Activated CD4-positive, alpha-beta T cell treated with anti-CD3 and anti-CD28 coated beads, Interleukin-2, amount 10 ng/mL, durations not matched to agents 24 days and 14 days (primary cell): ENCODE results near the gene GSK3A. TPM values are rescaled to one million over a fixed set of nuclear protein-coding genes. Genes with fewer than 3 reads are reported as not detected.
A peak's percentile ranks its signal among the peaks of the same experiment; 100 is the strongest.

Experiments
- DNase-seq: peaks from one replicate; pipeline ENCODE4 v3.0.0; 2022
- H3K27ac Mint-ChIP-seq: one replicate; pipeline ENCODE4 v1.8.0; 2022; ENCODE audit warnings: mild to moderate bottlenecking, mixed read lengths
- H3K27me3 Mint-ChIP-seq: one replicate; pipeline ENCODE4 v1.8.0; 2022; ENCODE audit warnings: mixed read lengths
- H3K36me3 Mint-ChIP-seq: one replicate; pipeline ENCODE4 v1.8.0; 2022; ENCODE audit warnings: low read depth, mild to moderate bottlenecking, mixed read lengths
- H3K4me1 Mint-ChIP-seq: one replicate; pipeline ENCODE4 v1.8.0; 2021; ENCODE audit warnings: mixed read lengths
- H3K4me3 Mint-ChIP-seq: one replicate; pipeline ENCODE4 v1.8.0; 2022; ENCODE audit warnings: mild to moderate bottlenecking, moderate library complexity, mixed read lengths
- H3K9me3 Mint-ChIP-seq: one replicate; pipeline ENCODE4 v1.8.0; 2021; ENCODE audit warnings: mixed read lengths
- intact Hi-C: fragments of 100-400 bp; cut with micrococcal nuclease; formaldehyde crosslinking; loops from one replicate; pipeline ENCODE4 v1.15.1; 2023
- total RNA-seq: library from RNA; stranded (reverse); gene quantifications from 2 replicates; pipeline ENCODE4 v1.2.3, GENCODE V29; 2022

GSK3A gene
- total RNA-seq, 1 donor from 2014 or later, result 52.6 TPM

GRCh38 chr19:42196011-42197001, 46.1 kb downstream of the GSK3A start:
- H3K36me3 Mint-ChIP-seq, result peaks cover 47% of the 10 kb centered on the region
- peak overlapping the region; percentile 34 for H3K27ac Mint-ChIP-seq
- no peak for DNase-seq
- no peak overlapping the region for H3K4me3 Mint-ChIP-seq
- H3K9me3 Mint-ChIP-seq, result peaks cover 7% of the 10 kb centered on the region
- H3K27me3 Mint-ChIP-seq, result no peaks in the 10 kb centered on the region
- peaks cover 60% of the 10 kb centered on the region for H3K4me1 Mint-ChIP-seq
- intact Hi-C loops, result no loop called here

- Mint-ChIP-seq H3K9me3 (peaks cover 7% of the 10 kb centered on the region), H3K4me1 (peaks cover 43% of the 10 kb centered on the region), H3K36me3 (peaks cover 36% of the 10 kb centered on the region), H3K27ac (no peak overlapping the region), H3K27me3 (no peaks in the 10 kb centered on the region), H3K4me3 (no peak overlapping the region)
- DNase-seq, result no peak
- intact Hi-C loops, result no loop called here
Observed at GRCh38 chr19:42193706-42194105, 48.7 kb downstream of the GSK3A start.

- DNase-seq, result no peak
- H3K4me3 Mint-ChIP-seq, result no peak overlapping the region
- peaks cover 7% of the 10 kb centered on the region for H3K9me3 Mint-ChIP-seq
- H3K36me3 Mint-ChIP-seq, result peaks cover 33% of the 10 kb centered on the region
- no peaks in the 10 kb centered on the region for H3K27me3 Mint-ChIP-seq
- no peak overlapping the region for H3K27ac Mint-ChIP-seq
- intact Hi-C loops, result no loop called here
- peaks cover 41% of the 10 kb centered on the region for H3K4me1 Mint-ChIP-seq
Observed at GRCh38 chr19:42193294-42193693, 49.1 kb downstream of the GSK3A start.

GRCh38 chr19:42191855-42192254, 50.5 kb downstream of the GSK3A start:
- no peak for DNase-seq

GRCh38 chr19:42191330-42191729, 51.1 kb downstream of the GSK3A start:
- no peak for DNase-seq
- peaks cover 7% of the 10 kb centered on the region for H3K9me3 Mint-ChIP-seq
- H3K4me3 Mint-ChIP-seq, result no peak overlapping the region
- peaks cover 21% of the 10 kb centered on the region for H3K36me3 Mint-ChIP-seq
- intact Hi-C loops, result no loop called here
- no peaks in the 10 kb centered on the region for H3K27me3 Mint-ChIP-seq
- H3K27ac Mint-ChIP-seq, result peak overlapping the region; percentile 46
- H3K4me1 Mint-ChIP-seq, result peaks cover 36% of the 10 kb centered on the region

More at GRCh38 chr19:42191855-42192254, 50.5 kb downstream of the GSK3A start:
- Mint-ChIP-seq H3K27me3 (no peaks in the 10 kb centered on the region), H3K36me3 (peaks cover 26% of the 10 kb centered on the region), H3K9me3 (peaks cover 7% of the 10 kb centered on the region), H3K4me3 (no peak overlapping the region), H3K4me1 (peaks cover 36% of the 10 kb centered on the region), H3K27ac (no peak overlapping the region)
- intact Hi-C loops, result no loop called here

- intact Hi-C loops, result no loop called here
- H3K27ac Mint-ChIP-seq, result no peak overlapping the region
- DNase-seq, result no peak
- peaks cover 48% of the 10 kb centered on the region for H3K4me1 Mint-ChIP-seq
- H3K27me3 Mint-ChIP-seq, result no peaks in the 10 kb centered on the region
- no peak overlapping the region for H3K4me3 Mint-ChIP-seq
- peaks cover 13% of the 10 kb centered on the region for H3K36me3 Mint-ChIP-seq
- H3K9me3 Mint-ChIP-seq, result peaks cover 5% of the 10 kb centered on the region
Observed at GRCh38 chr19:42189133-42189532, 53.3 kb downstream of the GSK3A start.

GRCh38 chr19:42188665-42189064, 53.7 kb downstream of the GSK3A start:
- intact Hi-C loops, result no loop called here
- H3K4me1 Mint-ChIP-seq, result peaks cover 50% of the 10 kb centered on the region
- H3K27ac Mint-ChIP-seq, result no peak overlapping the region
- H3K36me3 Mint-ChIP-seq, result peaks cover 10% of the 10 kb centered on the region
- H3K4me3 Mint-ChIP-seq, result no peak overlapping the region
- H3K9me3 Mint-ChIP-seq, result peaks cover 3% of the 10 kb centered on the region
- DNase-seq, result no peak
- H3K27me3 Mint-ChIP-seq, result no peaks in the 10 kb centered on the region

- peak overlapping the region; percentile 34 for H3K4me3 Mint-ChIP-seq
- intact Hi-C loops, result loop anchor here (2.0 kb wide), 1 partner anchor 14 kb away; no protein-coding TSS in a partner anchor
- peaks cover 46% of the 10 kb centered on the region for H3K4me1 Mint-ChIP-seq
- H3K36me3 Mint-ChIP-seq, result no peaks in the 10 kb centered on the region
- H3K27ac Mint-ChIP-seq, result peak overlapping the region; percentile 62
- DNase-seq, result peak; percentile 83
- H3K9me3 Mint-ChIP-seq, result no peaks in the 10 kb centered on the region
- peaks cover 6% of the 10 kb centered on the region for H3K27me3 Mint-ChIP-seq
Observed at GRCh38 chr19:42185277-42185676, 57.1 kb downstream of the GSK3A start.

GRCh38 chr19:42184401-42184861, 58.0 kb downstream of the GSK3A start:
- no peaks in the 10 kb centered on the region for H3K36me3 Mint-ChIP-seq
- peak; percentile 91 for DNase-seq
- peak overlapping the region; percentile 21 for H3K4me3 Mint-ChIP-seq
- intact Hi-C loops, result loop anchor here (1.0 to 2.0 kb wide), 3 partner anchors 14 to 76 kb away; no protein-coding TSS in a partner anchor
- no peaks in the 10 kb centered on the region for H3K9me3 Mint-ChIP-seq
- H3K4me1 Mint-ChIP-seq, result peaks cover 42% of the 10 kb centered on the region
- H3K27me3 Mint-ChIP-seq, result peaks cover 14% of the 10 kb centered on the region
- H3K27ac Mint-ChIP-seq, result peak overlapping the region; percentile 64

Other genes with a start within 250 kb of the GSK3A start
- gene ATP1A3, start 248.4 kb downstream of the GSK3A start, total RNA-seq, result 0.68 and 1.2 TPM in 2 replicates
- 3.9 and 4.9 TPM in 2 replicates for gene GRIK5, start 172.4 kb downstream of the GSK3A start, total RNA-seq
- 16.7 and 18.5 TPM in 2 replicates for gene ZNF574, start 166.4 kb downstream of the GSK3A start, total RNA-seq
- gene POU2F2, start 110.2 kb downstream of the GSK3A start, total RNA-seq, result 71.5 and 72.0 TPM in 2 replicates
- gene DEDD2, start 24.9 kb downstream of the GSK3A start, total RNA-seq, result 28.7 and 34.8 TPM in 2 replicates
- 19.0 and 20.1 TPM in 2 replicates for gene ZNF526, start 22.3 kb downstream of the GSK3A start, total RNA-seq
- 71.6 and 82.3 TPM in 2 replicates for gene ERF, start 12.5 kb upstream of the GSK3A start, total RNA-seq
- 61.2 and 65.6 TPM in 2 replicates for gene CIC, start 26.6 kb upstream of the GSK3A start, total RNA-seq
- gene PRR19, start 59.5 kb upstream of the GSK3A start, total RNA-seq, result 1.3 and 1.6 TPM in 2 replicates
- 49.1 and 50.4 TPM in 2 replicates for gene PAFAH1B3, start 60.0 kb upstream of the GSK3A start, total RNA-seq
- 0.78 and 0.82 TPM in 2 replicates for gene TMEM145, start 70.7 kb upstream of the GSK3A start, total RNA-seq
- gene MEGF8, start 83.0 kb upstream of the GSK3A start, total RNA-seq, result 8.4 and 9.1 TPM in 2 replicates
- not detected in 2 replicates for gene CNFN, start 147.7 kb upstream of the GSK3A start, total RNA-seq
- 35.0 and 39.1 TPM in 2 replicates for gene LIPE, start 184.8 kb upstream of the GSK3A start, total RNA-seq
- not detected in 2 replicates for gene CXCL17, start 200.3 kb upstream of the GSK3A start, total RNA-seq